ENCODE data around the gene DES.

Gene DES

DNA sequence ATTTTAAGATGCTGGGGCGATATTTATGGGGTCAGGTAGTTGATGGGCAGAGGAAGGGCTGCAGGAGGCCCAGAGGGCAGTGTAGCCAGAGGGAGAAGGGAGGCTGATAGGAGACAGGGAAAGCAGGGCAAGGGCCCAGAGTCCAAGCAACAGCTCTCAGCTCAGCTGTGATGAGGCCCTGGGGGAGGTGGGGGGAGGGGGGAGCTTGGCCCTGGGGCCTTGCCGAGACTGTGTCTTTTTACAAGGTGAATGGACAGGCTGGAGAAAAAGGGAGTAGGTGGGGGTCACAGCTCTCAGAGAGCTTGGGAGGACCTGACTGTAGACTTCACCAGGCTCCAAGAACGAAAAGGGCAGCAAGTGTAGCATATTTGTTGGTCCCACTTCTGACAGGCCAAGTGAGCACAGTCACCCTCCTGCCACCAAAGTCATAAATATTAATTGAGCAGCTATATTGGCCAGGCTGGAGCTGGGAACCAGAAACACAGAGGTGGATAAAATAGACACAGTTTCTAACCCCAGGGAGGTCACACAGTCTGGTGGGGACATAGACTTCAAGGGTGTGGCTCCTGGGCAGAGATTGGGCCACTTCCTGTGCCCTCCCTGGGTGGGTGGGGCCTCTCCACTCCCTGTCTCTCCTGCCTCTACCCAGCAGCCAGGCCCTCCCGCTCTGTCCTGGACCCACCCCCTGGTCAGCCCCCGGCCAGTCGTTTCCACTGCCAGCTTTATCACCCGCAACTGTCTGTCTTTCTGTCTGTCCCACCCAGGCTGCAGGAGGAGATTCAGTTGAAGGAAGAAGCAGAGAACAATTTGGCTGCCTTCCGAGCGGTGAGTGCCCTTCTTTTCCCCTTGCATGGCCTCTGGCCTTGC, 1.4 kb downstream of the DES start:
- TF ChIP-seq, protein P1, sequence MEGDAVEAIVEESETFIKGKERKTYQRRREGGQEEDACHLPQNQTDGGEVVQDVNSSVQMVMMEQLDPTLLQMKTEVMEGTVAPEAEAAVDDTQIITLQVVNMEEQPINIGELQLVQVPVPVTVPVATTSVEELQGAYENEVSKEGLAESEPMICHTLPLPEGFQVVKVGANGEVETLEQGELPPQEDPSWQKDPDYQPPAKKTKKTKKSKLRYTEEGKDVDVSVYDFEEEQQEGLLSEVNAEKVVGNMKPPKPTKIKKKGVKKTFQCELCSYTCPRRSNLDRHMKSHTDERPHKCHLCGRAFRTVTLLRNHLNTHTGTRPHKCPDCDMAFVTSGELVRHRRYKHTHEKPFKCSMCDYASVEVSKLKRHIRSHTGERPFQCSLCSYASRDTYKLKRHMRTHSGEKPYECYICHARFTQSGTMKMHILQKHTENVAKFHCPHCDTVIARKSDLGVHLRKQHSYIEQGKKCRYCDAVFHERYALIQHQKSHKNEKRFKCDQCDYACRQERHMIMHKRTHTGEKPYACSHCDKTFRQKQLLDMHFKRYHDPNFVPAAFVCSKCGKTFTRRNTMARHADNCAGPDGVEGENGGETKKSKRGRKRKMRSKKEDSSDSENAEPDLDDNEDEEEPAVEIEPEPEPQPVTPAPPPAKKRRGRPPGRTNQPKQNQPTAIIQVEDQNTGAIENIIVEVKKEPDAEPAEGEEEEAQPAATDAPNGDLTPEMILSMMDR (IDR thresholded peaks at IDR 0.05) = no peak
- H3K27ac ChIP-seq = no peak overlapping the region

DNA sequence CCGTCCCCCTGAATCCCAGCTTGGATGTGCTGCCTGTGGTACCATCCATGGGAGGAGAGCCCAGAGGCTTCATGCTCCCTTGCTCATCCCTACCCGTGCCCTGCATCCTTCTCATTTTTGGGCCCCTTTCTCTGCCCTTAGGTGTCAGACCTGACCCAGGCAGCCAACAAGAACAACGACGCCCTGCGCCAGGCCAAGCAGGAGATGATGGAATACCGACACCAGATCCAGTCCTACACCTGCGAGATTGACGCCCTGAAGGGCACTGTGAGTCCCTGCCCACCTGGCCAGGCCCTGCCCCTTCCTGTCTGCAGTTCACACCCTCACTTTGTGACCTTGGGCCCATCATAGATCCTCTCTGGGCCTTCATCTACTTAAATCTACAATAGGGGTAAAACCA, 2.5 kb downstream of the DES start:
- no peak overlapping the region for H3K27ac ChIP-seq
- TF ChIP-seq, protein P1 (IDR thresholded peaks at IDR 0.05) = no peak
- TF ChIP-seq ZFX (IDR thresholded peaks at IDR 0.05; ENCODE audit: borderline replicate concordance) = no peak

DNA sequence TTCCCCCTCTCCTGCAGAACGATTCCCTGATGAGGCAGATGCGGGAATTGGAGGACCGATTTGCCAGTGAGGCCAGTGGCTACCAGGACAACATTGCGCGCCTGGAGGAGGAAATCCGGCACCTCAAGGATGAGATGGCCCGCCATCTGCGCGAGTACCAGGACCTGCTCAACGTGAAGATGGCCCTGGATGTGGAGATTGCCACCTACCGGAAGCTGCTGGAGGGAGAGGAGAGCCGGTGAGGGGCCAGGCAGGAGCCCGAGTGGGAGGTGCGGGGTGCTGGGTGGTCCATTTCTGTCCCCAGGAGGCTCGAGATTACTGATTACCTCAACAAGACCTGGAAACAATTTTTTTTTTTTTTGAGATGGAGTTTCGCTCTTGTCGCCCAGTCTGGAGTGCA, 3.1 kb downstream of the DES start:
- no peak for TF ChIP-seq ZFX (IDR thresholded peaks at IDR 0.05; ENCODE audit: borderline replicate concordance)
- TF ChIP-seq, protein P1 (IDR thresholded peaks at IDR 0.05) = no peak
- no peak overlapping the region for H3K27ac ChIP-seq

DNA sequence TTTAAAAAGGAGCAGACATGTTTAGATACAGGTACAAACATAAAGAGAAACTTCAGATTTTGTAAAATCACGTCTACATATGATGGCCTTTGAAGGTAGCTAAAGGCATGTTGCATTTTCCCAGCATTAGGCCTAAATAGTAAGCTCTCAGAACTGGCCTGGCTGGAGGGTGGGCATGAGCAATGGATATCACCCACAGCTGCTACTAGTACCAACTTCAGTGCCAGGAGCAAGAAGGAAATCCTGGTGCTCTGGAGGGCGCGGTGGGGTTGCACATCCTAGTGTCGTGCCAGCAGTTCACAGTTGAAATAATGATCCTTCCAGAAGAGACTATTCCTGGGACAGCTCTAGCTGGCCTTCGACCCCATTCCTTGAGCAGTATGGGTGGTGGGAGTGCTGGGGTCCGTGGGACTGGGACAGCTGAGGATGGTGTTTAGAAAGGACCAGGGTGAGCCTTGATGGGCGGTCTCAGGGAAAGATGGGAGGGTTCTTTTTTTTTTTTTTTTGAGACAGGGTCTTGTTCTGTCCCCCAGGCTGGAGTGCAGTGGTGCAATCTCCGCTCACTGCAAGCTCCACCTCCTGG, 4.9 kb downstream of the DES start:
- no peak overlapping the region for H3K27ac ChIP-seq
- TF ChIP-seq, protein P1 (IDR thresholded peaks at IDR 0.05) = no peak
- TF ChIP-seq ZFX (IDR thresholded peaks at IDR 0.05; ENCODE audit: borderline replicate concordance) = no peak

DNA sequence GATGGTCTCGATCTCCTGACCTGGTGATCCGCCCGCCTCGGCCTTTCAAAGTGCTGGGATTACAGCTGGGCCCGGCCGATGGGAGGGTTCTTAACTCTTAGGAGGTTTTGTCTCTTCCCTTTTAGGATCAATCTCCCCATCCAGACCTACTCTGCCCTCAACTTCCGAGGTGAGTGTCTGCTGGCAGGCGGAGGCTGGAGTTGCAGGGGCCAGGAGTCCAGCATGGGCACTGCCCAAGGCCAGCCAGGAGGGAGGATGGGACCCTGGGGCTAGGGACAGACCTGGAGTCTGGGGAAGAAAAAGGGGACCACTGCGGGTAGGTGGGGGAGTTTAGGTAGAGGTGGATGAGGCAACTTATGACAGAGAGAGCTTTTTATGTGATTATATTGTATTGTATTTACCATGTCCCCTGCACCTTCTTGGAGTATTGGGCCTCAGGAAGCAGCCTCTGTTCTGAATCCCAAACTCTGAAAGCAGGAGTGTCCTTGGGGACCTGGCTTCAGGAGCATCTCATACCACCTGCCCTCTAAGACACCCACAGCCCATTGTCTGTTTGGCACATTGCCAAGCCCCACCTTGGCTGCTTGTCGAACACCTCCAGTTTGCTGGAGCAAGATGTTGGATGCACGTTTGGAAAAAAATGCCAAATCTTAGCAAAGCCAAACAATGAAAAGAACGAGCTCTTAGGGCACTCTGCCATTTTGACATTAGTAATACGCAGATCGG, 5.6 kb downstream of the DES start:
- TF ChIP-seq, protein P1 (IDR thresholded peaks at IDR 0.05) = no peak
- no peak for TF ChIP-seq ZFX (IDR thresholded peaks at IDR 0.05; ENCODE audit: borderline replicate concordance)
- H3K27ac ChIP-seq = no peak overlapping the region

DNA sequence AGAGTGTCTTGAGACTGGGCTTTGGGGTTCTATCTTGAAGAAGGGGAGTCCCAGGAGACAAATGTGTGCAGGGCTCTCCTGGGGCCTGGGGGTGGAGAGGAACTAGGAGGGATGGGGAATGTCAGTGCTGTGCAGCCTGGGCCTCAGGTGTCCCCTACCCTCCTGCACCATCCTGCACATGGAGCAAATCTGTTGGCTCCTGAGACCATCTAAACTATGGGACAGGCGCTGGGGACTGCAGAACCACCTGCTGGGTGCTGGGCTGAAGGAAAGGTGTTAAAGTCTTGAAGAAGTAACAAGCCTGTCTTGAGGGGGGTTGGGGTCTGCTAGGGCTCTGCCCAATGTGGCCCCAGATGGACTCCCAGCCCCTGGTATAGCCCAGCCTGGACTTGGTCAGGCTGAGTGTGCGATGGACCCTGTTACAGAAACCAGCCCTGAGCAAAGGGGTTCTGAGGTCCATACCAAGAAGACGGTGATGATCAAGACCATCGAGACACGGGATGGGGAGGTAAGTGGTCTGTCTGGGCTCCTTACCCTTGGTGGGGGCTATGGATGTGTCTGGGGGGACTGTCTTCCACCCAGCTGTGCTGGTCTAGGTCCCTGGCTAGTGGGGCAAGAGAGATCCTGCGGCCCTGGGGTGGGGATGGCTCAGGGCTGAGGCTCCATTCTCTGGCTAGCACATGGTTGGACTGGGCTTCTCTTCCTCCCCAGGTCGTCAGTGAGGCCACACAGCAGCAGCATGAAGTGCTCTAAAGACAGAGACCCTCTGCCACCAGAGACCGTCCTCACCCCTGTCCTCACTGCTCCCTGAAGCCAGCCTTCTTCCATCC, 7.3 kb downstream of the DES start:
- H3K27ac ChIP-seq = no peak overlapping the region
- TF ChIP-seq ZFX (IDR thresholded peaks at IDR 0.05; ENCODE audit: borderline replicate concordance) = no peak
- TF ChIP-seq, protein P1 (IDR thresholded peaks at IDR 0.05) = no peak

All from 22Rv1 (cell line).